ENCODE results near the gene ZNF557. TPM values are rescaled to one million over a fixed set of nuclear protein-coding genes. Genes with fewer than 3 reads are reported as not detected.
"Not testable (repeated sequence)": the region's sequence is repeated elsewhere in the genome, so short reads cannot be mapped to it uniquely, and the experiment has no call there.

The ZNF557 gene
- total and polyA plus RNA-seq, 2 donors: 2.4 to 20.8 TPM

- WGBS: 57% methylated on average over 1 of the region's 2 CpGs
- DNase-seq (ENCODE audit: extremely low spot score); H3K4me1 ChIP-seq (ENCODE audit: insufficient read depth); H3K27ac ChIP-seq (ENCODE audit: low read depth); H3K36me3 ChIP-seq (ENCODE audit: insufficient read depth); H3K4me3 ChIP-seq (ENCODE audit: low read depth, low read length): not testable (repeated sequence)
Observed at GRCh38 chr19:7059977-7060376, 9.5 kb upstream of the ZNF557 start.

DNA sequence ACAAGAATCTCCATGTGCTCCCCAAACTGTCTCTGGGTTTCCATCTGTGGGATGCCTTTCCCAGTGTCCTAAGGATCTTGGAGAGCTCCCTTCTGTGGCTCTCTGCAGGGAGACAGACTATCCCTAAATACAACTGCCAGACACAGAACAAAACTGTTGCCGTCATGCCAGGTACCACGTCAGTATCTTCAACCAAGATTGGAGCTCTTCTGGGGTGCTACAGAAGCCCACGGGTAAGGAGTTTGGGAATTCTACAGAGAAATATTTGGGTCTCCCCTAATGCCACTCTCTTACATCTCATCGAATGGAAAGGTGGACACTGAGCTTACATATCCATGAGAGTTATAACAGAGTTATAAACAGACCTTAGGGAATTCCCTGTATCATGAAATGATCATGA, 6.2 kb upstream of the ZNF557 start:
- Histone ChIP-seq H3K4me1 (ENCODE audit: insufficient read depth) (no peaks in the 10 kb centered on the region), H3K27ac (ENCODE audit: low read depth) (no peak overlapping the region), H3K4me3 (ENCODE audit: low read depth, low read length) (no peak overlapping the region), H3K36me3 (ENCODE audit: insufficient read depth) (no peaks in the 10 kb centered on the region)
- DNase-seq (ENCODE audit: extremely low spot score): no peak
- 81% methylated on average over 4 of the region's 4 CpGs for WGBS

DNA sequence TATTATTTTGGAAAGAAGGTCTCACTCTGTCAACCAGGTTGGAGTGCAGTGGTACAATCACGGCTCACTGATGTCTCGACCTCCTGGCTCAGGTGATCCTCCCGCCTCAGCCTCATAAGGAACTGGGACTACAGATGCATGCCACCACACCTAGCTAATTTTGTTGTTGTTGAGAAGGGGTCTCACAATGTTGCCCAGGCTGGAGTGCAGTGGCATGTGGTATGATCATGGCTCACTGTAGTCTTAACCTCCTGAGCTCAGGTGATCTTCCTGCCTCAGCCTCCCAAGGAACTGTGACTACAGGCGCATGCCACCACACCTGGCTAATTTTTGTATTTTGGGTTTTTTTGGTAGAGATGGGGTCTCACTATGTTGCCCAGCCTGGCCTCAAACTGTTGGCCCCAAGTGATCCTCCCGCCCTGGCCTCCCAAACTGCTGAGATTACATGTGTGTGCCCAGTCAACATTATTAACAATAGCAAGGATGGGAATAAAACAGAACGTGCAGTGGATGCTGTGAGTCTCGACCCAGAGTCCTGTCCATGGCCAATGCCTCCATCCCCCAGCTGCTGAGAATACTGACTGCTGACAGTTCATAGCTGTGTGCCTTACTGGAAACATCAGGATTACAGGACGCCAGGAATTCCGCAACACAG, 5.6 kb upstream of the ZNF557 start:
- H3K27ac ChIP-seq (ENCODE audit: low read depth): no peak overlapping the region
- DNase-seq (ENCODE audit: extremely low spot score): no peak

DNA sequence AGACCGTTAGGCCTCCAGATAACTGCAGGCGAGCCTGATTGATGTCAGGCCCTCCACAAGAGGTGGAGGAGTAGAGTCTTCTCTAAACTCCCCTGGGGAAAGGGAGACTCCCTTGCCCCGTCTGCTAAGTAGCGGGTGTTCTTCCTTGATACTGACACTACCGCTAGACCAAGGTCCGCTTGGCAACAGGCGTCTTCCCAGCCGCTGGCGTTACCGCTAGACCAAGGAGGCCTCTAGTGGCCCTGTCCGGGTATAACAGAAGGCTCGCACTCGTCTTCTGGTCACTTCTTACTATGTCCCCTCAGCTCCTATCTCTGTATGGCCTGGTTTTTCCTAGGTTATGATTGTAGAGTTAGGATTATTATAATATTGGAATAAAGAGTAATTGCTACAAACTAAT, 2.4 kb upstream of the ZNF557 start:
- H3K36me3 ChIP-seq (ENCODE audit: insufficient read depth); H3K4me1 ChIP-seq (ENCODE audit: insufficient read depth); H3K4me3 ChIP-seq (ENCODE audit: low read depth, low read length); DNase-seq (ENCODE audit: extremely low spot score); H3K27ac ChIP-seq (ENCODE audit: low read depth): not testable (repeated sequence)
- 50% methylated on average over 13 of the region's 13 CpGs for WGBS

More for the DNA sequence above, 5.6 kb upstream of the ZNF557 start:
- 92% methylated on average over 9 of the region's 9 CpGs for WGBS
- Histone ChIP-seq H3K36me3 (ENCODE audit: insufficient read depth) (no peaks in the 10 kb centered on the region), H3K4me1 (ENCODE audit: insufficient read depth) (no peaks in the 10 kb centered on the region), H3K4me3 (ENCODE audit: low read depth, low read length) (no peak overlapping the region)

DNA sequence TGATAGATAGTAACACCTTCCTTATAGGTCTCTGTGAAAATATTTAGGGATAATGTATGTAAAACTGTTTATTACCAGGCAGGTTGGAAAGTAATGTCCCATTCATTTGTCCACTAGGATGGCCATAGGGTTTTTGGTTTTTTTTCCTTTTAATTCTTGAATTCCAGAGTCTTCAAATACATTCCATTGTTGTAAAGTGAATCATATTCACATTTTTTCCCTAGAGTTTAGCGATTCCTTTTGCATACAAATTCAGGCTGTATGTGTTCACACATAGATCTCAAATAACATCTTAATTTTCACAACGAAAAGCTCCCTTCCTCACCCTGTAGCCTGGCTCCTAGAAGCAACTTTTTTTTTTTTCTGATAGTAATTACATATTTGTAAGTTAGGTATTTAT, 1.8 kb upstream of the ZNF557 start:
- Histone ChIP-seq H3K27ac (ENCODE audit: low read depth) (no peak overlapping the region), H3K4me1 (ENCODE audit: insufficient read depth) (no peaks in the 10 kb centered on the region), H3K36me3 (ENCODE audit: insufficient read depth) (peaks cover 8% of the 10 kb centered on the region), H3K4me3 (ENCODE audit: low read depth, low read length) (no peak overlapping the region)
- DNase-seq (ENCODE audit: extremely low spot score): no peak
- WGBS: 89% methylated on average over 2 of the region's 2 CpGs

GRCh38 chr19:7068599-7068998, 904 bp upstream of the ZNF557 start:
- H3K36me3 ChIP-seq (ENCODE audit: insufficient read depth): peaks cover 12% of the 10 kb centered on the region
- WGBS: 86% methylated on average over 6 of the region's 6 CpGs
- no peak overlapping the region for H3K4me3 ChIP-seq (ENCODE audit: low read depth, low read length)
- no peak overlapping the region for H3K27ac ChIP-seq (ENCODE audit: low read depth)
- no peaks in the 10 kb centered on the region for H3K4me1 ChIP-seq (ENCODE audit: insufficient read depth)
- DNase-seq (ENCODE audit: extremely low spot score): no peak

- under 1% methylated on average over 12 of the region's 12 CpGs for WGBS
- Histone ChIP-seq H3K36me3 (ENCODE audit: insufficient read depth) (peaks cover 16% of the 10 kb centered on the region), H3K4me3 (ENCODE audit: low read depth, low read length) (peak overlapping the region; percentile 97), H3K27ac (ENCODE audit: low read depth) (peak overlapping the region; percentile 15), H3K4me1 (ENCODE audit: insufficient read depth) (no peaks in the 10 kb centered on the region)
- DNase-seq (ENCODE audit: extremely low spot score): no peak
Observed at GRCh38 chr19:7069904-7070226, 362 bp downstream of the ZNF557 start.

GRCh38 chr19:7072541-7072940, 3.0 kb downstream of the ZNF557 start:
- Histone ChIP-seq H3K4me1 (ENCODE audit: insufficient read depth) (no peaks in the 10 kb centered on the region), H3K4me3 (ENCODE audit: low read depth, low read length) (no peak overlapping the region), H3K27ac (ENCODE audit: low read depth) (no peak overlapping the region), H3K36me3 (ENCODE audit: insufficient read depth) (peaks cover 35% of the 10 kb centered on the region)
- WGBS: 93% methylated on average over 6 of the region's 6 CpGs
- DNase-seq (ENCODE audit: extremely low spot score): no peak

- 98% methylated on average over 29 of the region's 29 CpGs for WGBS
- no peak overlapping the region for H3K4me3 ChIP-seq (ENCODE audit: low read depth, low read length)
- H3K36me3 ChIP-seq (ENCODE audit: insufficient read depth): peaks cover 43% of the 10 kb centered on the region
- H3K27ac ChIP-seq (ENCODE audit: low read depth): no peak overlapping the region
- no peak for DNase-seq (ENCODE audit: extremely low spot score)
- H3K4me1 ChIP-seq (ENCODE audit: insufficient read depth): no peaks in the 10 kb centered on the region
Observed at GRCh38 chr19:7074705-7075282, 5.3 kb downstream of the ZNF557 start.

DNA sequence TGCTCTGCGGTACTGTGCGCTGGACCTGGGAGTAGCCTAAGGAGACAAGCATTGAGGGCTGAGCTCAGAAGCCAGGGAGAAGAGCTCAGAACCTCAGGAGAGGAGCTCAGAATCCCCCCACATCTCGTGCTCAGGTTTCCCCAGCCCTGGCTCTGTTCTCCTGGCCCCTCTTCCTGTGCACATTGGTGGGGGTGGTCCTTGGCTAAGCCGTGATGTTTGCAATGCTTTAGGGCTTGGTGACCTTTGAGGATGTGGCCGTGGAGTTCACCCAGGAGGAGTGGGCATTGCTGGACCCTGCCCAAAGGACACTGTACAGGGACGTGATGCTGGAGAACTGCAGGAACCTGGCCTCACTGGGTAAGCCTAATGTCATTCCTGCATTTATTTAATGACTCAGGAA, 6.6 kb downstream of the ZNF557 start:
- 97% methylated on average over 6 of the region's 6 CpGs for WGBS

DNA sequence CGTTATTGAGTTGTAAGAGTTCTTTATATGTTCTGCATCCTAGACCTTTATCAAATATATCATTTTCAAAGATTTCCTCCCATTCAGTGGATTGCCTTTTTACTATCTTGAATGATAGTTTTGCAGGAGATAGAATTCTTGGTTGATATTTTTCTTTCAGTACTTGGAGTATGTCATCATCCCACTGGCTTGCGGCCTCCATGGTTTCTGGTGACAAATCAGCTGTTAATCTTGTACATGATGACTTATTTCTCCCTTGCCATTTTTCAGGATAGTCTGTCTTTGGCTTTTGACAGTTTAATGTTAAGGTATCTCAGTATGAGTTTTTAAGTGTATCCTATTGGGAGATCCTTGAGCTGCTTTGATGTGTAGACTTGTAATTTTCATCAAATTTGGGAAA, 8.5 kb downstream of the ZNF557 start:
- no peaks in the 10 kb centered on the region for H3K4me1 ChIP-seq (ENCODE audit: insufficient read depth)
- peaks cover 55% of the 10 kb centered on the region for H3K36me3 ChIP-seq (ENCODE audit: insufficient read depth)
- 97% methylated on average over 2 of the region's 2 CpGs for WGBS
- H3K27ac ChIP-seq (ENCODE audit: low read depth): no peak overlapping the region
- no peak overlapping the region for H3K4me3 ChIP-seq (ENCODE audit: low read depth, low read length)
- no peak for DNase-seq (ENCODE audit: extremely low spot score)

More for the DNA sequence above, 6.6 kb downstream of the ZNF557 start:
- Histone ChIP-seq H3K27ac (ENCODE audit: low read depth) (no peak overlapping the region), H3K4me3 (ENCODE audit: low read depth, low read length) (no peak overlapping the region), H3K4me1 (ENCODE audit: insufficient read depth) (no peaks in the 10 kb centered on the region), H3K36me3 (ENCODE audit: insufficient read depth) (peaks cover 52% of the 10 kb centered on the region)
- no peak for DNase-seq (ENCODE audit: extremely low spot score)

- DNase-seq (ENCODE audit: extremely low spot score): no peak
- Histone ChIP-seq H3K4me3 (ENCODE audit: low read depth, low read length) (no peak overlapping the region), H3K27ac (ENCODE audit: low read depth) (no peak overlapping the region), H3K36me3 (ENCODE audit: insufficient read depth) (peaks cover 39% of the 10 kb centered on the region), H3K4me1 (ENCODE audit: insufficient read depth) (no peaks in the 10 kb centered on the region)
- WGBS: 98% methylated on average over 15 of the region's 15 CpGs
Observed at GRCh38 chr19:7083076-7083956, 13.8 kb downstream of the ZNF557 start.

DNA sequence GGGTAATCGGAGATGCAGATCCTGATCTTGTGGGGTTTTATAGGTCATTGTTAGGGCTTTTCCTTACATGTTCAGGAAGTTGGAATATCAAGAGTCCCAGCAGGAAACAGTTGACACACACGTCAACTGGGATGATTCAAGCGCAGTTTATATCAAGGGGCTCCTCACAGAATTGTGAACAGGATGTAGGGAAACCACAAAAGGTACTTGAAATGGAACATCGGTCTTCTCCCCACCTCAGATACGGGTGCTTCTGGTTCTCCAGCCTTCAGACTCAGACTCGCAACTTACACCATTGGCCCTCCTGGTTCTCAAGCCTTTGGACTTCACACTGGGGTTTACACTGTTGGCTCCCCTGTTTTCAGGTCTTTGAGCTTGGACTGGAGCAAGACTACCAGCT, 19.5 kb downstream of the ZNF557 start:
- WGBS: 93% methylated on average over 6 of the region's 6 CpGs
- no peaks in the 10 kb centered on the region for H3K4me1 ChIP-seq (ENCODE audit: insufficient read depth)
- H3K36me3 ChIP-seq (ENCODE audit: insufficient read depth): peaks cover under 1% of the 10 kb centered on the region
- DNase-seq (ENCODE audit: extremely low spot score): no peak
- no peak overlapping the region for H3K27ac ChIP-seq (ENCODE audit: low read depth)
- H3K4me3 ChIP-seq (ENCODE audit: low read depth, low read length): no peak overlapping the region

DNA sequence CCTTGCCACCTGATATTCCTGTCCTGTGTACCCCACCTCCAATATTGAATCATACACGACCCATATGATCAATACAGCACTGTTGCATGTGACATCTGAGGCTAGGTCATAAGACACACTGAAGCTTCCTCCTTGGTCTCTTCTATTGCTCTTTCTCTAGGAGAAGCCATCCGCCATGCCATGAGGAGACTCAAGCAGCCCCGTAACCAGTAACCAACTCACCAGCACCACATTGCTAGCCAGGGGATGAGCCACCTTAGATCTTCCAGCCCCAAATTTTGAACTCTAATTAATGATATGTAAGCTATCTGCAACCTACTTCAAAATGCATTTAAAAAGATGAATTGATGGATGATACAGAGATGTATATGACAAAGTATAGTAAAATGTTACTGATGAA, 28.6 kb downstream of the ZNF557 start:
- Histone ChIP-seq H3K27ac (ENCODE audit: low read depth) (no peak overlapping the region), H3K4me3 (ENCODE audit: low read depth, low read length) (no peak overlapping the region), H3K4me1 (ENCODE audit: insufficient read depth) (no peaks in the 10 kb centered on the region), H3K36me3 (ENCODE audit: insufficient read depth) (no peaks in the 10 kb centered on the region)
- WGBS: 98% methylated on average over 3 of the region's 3 CpGs
- DNase-seq (ENCODE audit: extremely low spot score): no peak
